ENCODE data around the gene PRDM15. TPM values are rescaled to one million over a fixed set of nuclear protein-coding genes. Genes with fewer than 3 reads are reported as not detected.
"Not testable (repeated sequence)": the region's sequence is repeated elsewhere in the genome, so short reads cannot be mapped to it uniquely, and the experiment has no call there.

Gene PRDM15
- polyA plus RNA-seq, 3 donors = 0.19 to 19.0 (median 0.74) TPM

DNA sequence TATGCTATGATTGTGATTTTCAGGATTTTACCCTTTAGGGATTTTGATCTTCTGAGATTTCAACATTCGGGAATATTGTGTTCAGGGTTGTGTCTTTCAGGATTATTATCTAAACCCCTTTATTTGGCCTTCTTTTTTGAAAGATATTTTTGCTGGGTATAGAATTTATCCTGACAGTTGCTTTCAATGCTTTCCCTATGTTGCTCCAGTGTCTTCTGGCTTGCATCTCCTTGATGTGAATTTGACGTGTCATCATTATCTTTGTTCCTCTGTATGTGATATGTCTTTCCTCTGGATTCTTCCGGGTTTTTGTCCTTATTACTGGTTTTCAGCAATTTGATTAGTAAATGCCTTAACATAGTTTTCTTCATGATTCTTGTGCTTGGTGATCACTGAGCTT is 86.4 kb downstream of the PRDM15 start:
- no CpG with 5 or more reads among the region's 3 CpGs for WGBS (ENCODE audit: insufficient coverage)
- Histone ChIP-seq H3K9me3 (replicated peaks in 1 of 2; ENCODE audit: control insufficient read depth in 1 of 2, insufficient read depth in 1 of 2, low read length in 2 of 2) (peaks cover 9 to 11% of the 10 kb centered on the region in 2 donors), H3K4me2 (replicated peaks; ENCODE audit: extremely low read depth, low read length, poor library complexity, severe bottlenecking) (no peak overlapping the region), H3K36me3 (replicated peaks in 1 of 2; ENCODE audit: control insufficient read depth in 1 of 2, insufficient read depth in 2 of 2, low read length in 2 of 2) (no peaks in the 10 kb centered on the region), H3K4me1 (ENCODE audit: control insufficient read depth in 1 of 2, insufficient read depth in 2 of 2, low read length in 2 of 2) (no peaks in the 10 kb centered on the region), H3K9ac (ENCODE audit: insufficient read depth, low read length, poor library complexity, severe bottlenecking) (no peak overlapping the region), H2AFZ (ENCODE audit: insufficient read depth, low read depth, low read length, poor library complexity, severe bottlenecking) (no peak overlapping the region), H3K27me3 (ENCODE audit: control insufficient read depth in 2 of 2, insufficient read depth in 2 of 2, low read length in 2 of 2) (no peaks in the 10 kb centered on the region), H3K79me2 (ENCODE audit: insufficient read depth, low read length) (no peaks in the 10 kb centered on the region), H3K27ac (ENCODE audit: low read depth in 1 of 2, low read length in 2 of 2) (no peak overlapping the region), H3K4me3 (replicated peaks in 1 of 3; ENCODE audit: low read depth in 2 of 3, low read length in 3 of 3) (no peak overlapping the region), H4K20me1 (ENCODE audit: insufficient read depth, low read length) (no peaks in the 10 kb centered on the region)
- Mint-ChIP-seq H3K4me1 (no peaks in the 10 kb centered on the region), H3K36me3 (peaks cover 0 to under 1% of the 10 kb centered on the region in 2 donors), H3K4me3 (no peak overlapping the region), H3K27me3 (ENCODE audit: low read depth in 3 of 3) (peaks cover 4 to 23% (median 8%) of the 10 kb centered on the region in 3 donors), H3K27ac (no peak overlapping the region), H3K9me3 (peaks cover 8 to 27% (median 19%) of the 10 kb centered on the region in 7 donors)
- intact Hi-C loops (cut with micrococcal nuclease) = no loop called here
- no peak for DNase-seq
- TF ChIP-seq, protein P1, sequence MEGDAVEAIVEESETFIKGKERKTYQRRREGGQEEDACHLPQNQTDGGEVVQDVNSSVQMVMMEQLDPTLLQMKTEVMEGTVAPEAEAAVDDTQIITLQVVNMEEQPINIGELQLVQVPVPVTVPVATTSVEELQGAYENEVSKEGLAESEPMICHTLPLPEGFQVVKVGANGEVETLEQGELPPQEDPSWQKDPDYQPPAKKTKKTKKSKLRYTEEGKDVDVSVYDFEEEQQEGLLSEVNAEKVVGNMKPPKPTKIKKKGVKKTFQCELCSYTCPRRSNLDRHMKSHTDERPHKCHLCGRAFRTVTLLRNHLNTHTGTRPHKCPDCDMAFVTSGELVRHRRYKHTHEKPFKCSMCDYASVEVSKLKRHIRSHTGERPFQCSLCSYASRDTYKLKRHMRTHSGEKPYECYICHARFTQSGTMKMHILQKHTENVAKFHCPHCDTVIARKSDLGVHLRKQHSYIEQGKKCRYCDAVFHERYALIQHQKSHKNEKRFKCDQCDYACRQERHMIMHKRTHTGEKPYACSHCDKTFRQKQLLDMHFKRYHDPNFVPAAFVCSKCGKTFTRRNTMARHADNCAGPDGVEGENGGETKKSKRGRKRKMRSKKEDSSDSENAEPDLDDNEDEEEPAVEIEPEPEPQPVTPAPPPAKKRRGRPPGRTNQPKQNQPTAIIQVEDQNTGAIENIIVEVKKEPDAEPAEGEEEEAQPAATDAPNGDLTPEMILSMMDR (IDR thresholded peaks at IDR 0.05) = no peak

- no peak overlapping the region for H3K27ac Mint-ChIP-seq
- no peaks in the 10 kb centered on the region for H3K36me3 Mint-ChIP-seq
- TF ChIP-seq, protein P1 (IDR thresholded peaks at IDR 0.05) = no peak
- H3K9me3 Mint-ChIP-seq = peaks cover 0 to 5% (median 1%) of the 10 kb centered on the region in 7 donors
- Histone ChIP-seq H3K36me3 (replicated peaks in 1 of 2; ENCODE audit: control insufficient read depth in 1 of 2, insufficient read depth in 2 of 2, low read length in 2 of 2) (no peaks in the 10 kb centered on the region), H4K20me1 (ENCODE audit: insufficient read depth, low read length) (no peaks in the 10 kb centered on the region), H3K9me3 (replicated peaks in 1 of 2; ENCODE audit: control insufficient read depth in 1 of 2, insufficient read depth in 1 of 2, low read length in 2 of 2) (no peaks in the 10 kb centered on the region), H3K79me2 (ENCODE audit: insufficient read depth, low read length) (no peaks in the 10 kb centered on the region), H3K27ac (ENCODE audit: low read depth in 1 of 2, low read length in 2 of 2) (no peak overlapping the region), H3K4me2 (replicated peaks; ENCODE audit: extremely low read depth, low read length, poor library complexity, severe bottlenecking) (no peak overlapping the region), H3K27me3 (ENCODE audit: control insufficient read depth in 2 of 2, insufficient read depth in 2 of 2, low read length in 2 of 2) (peaks cover 12 to 21% of the 10 kb centered on the region in 2 donors), H3K4me1 (ENCODE audit: control insufficient read depth in 1 of 2, insufficient read depth in 2 of 2, low read length in 2 of 2) (no peaks in the 10 kb centered on the region), H3K4me3 (replicated peaks in 1 of 3; ENCODE audit: low read depth in 2 of 3, low read length in 3 of 3) (no peak overlapping the region), H2AFZ (ENCODE audit: insufficient read depth, low read depth, low read length, poor library complexity, severe bottlenecking) (no peak overlapping the region), H3K9ac (ENCODE audit: insufficient read depth, low read length, poor library complexity, severe bottlenecking) (no peak overlapping the region)
- intact Hi-C loops (cut with micrococcal nuclease) = no loop called here
- WGBS (ENCODE audit: insufficient coverage) = 85% methylated on average over 9 of the region's 13 CpGs
- peaks cover 8% of the 10 kb centered on the region for H3K4me1 Mint-ChIP-seq
- peaks cover 12 to 41% (median 37%) of the 10 kb centered on the region in 3 donors for H3K27me3 Mint-ChIP-seq (ENCODE audit: low read depth in 3 of 3)
- no peak for DNase-seq
- H3K4me3 Mint-ChIP-seq = no peak overlapping the region
These were observed 92.6 kb downstream of the PRDM15 start for GRCh38 chr21:41786509-41786987.

DNA sequence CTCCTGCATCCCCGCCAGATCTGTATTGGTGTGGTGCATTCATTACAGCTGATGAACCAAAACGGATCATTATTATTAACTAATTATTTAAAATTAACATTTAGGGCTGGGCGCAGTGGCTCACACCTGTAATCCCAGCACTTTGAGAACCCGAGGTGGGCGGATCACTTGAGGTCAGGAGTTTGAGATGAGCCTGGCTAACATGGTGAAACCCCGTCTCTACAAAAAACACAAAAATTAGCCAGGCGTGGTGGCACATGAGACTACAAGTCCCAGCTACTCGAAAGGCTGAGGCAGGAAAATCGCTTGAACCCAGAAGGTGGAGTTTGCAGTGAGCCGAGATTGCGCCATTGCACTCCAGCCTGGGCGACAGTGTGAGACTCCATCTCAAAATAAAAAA is 93.9 kb downstream of the PRDM15 start:
- 90% methylated on average over 6 of the region's 12 CpGs for WGBS (ENCODE audit: insufficient coverage)
- peaks cover 16 to 49% (median 48%) of the 10 kb centered on the region in 3 donors for H3K27me3 Mint-ChIP-seq (ENCODE audit: low read depth in 3 of 3)

More for the DNA sequence above, 93.9 kb downstream of the PRDM15 start:
- H2AFZ ChIP-seq (ENCODE audit: insufficient read depth, low read depth, low read length, poor library complexity, severe bottlenecking); H3K9ac ChIP-seq (ENCODE audit: insufficient read depth, low read length, poor library complexity, severe bottlenecking); DNase-seq; H3K36me3 ChIP-seq (replicated peaks in 1 of 2; ENCODE audit: control insufficient read depth in 1 of 2, insufficient read depth in 2 of 2, low read length in 2 of 2); H3K27ac Mint-ChIP-seq; H4K20me1 ChIP-seq (ENCODE audit: insufficient read depth, low read length); H3K4me2 ChIP-seq (replicated peaks; ENCODE audit: extremely low read depth, low read length, poor library complexity, severe bottlenecking); H3K36me3 Mint-ChIP-seq; H3K79me2 ChIP-seq (ENCODE audit: insufficient read depth, low read length); H3K27ac ChIP-seq (ENCODE audit: low read depth in 1 of 2, low read length in 2 of 2); H3K4me3 Mint-ChIP-seq; H3K9me3 Mint-ChIP-seq; H3K4me1 Mint-ChIP-seq; H3K9me3 ChIP-seq (replicated peaks in 1 of 2; ENCODE audit: control insufficient read depth in 1 of 2, insufficient read depth in 1 of 2, low read length in 2 of 2); H3K4me3 ChIP-seq (replicated peaks in 1 of 3; ENCODE audit: low read depth in 2 of 3, low read length in 3 of 3); H3K4me1 ChIP-seq (ENCODE audit: control insufficient read depth in 1 of 2, insufficient read depth in 2 of 2, low read length in 2 of 2); intact Hi-C loops (cut with micrococcal nuclease): not testable (repeated sequence)
- H3K27me3 ChIP-seq (ENCODE audit: control insufficient read depth in 2 of 2, insufficient read depth in 2 of 2, low read length in 2 of 2) = peaks cover 12 to 29% of the 10 kb centered on the region in 2 donors
